HEK293T (cell line): ENCODE results near the gene C7orf33.

Source experiments
- CTCF ChIA-PET: fragments of 350-600 bp; formaldehyde crosslinking; extraction: SDS; loops from one replicate; lab custom pipeline; 2021; ENCODE audit warnings: antibody characterized with exemption, inconsistent platforms; lab: Yijun Ruan, JAX
- POLR2A ChIA-PET: fragments of 350-600 bp; formaldehyde crosslinking; extraction: SDS; loops from one replicate; lab custom pipeline; 2020; ENCODE audit warnings: antibody characterized with exemption, inconsistent platforms; lab: Yijun Ruan, JAX
- DNase-seq: peaks from one replicate; pipeline ENCODE4 v3.0.0; 2012; ENCODE audit warnings: mixed read lengths; ENCODE audit errors: extremely low spot score
- ARNT ChIP-seq: fragments of 450-650 bp; IDR thresholded peaks from 2 replicates; pipeline ENCODE4 v1.6.1; 2017; ENCODE audit warnings: mild to moderate bottlenecking
- BHLHE40 ChIP-seq: fragments of 450-650 bp; IDR thresholded peaks from 2 replicates; pipeline ENCODE4 v1.6.1; 2016; ENCODE audit warnings: mild to moderate bottlenecking, moderate library complexity, borderline replicate concordance
- CTBP1 ChIP-seq: fragments of 450-650 bp; IDR thresholded peaks from 2 replicates; pipeline ENCODE4 v1.6.1; 2016; ENCODE audit warnings: borderline replicate concordance
- ELF4 ChIP-seq: fragments of 450-650 bp; IDR thresholded peaks from 2 replicates; pipeline ENCODE4 v1.6.1; 2017; ENCODE audit warnings: antibody characterized with exemption
- FOXA1 ChIP-seq: fragments of 450-650 bp; IDR thresholded peaks from 2 replicates; pipeline ENCODE4 v1.6.1; 2016; ENCODE audit warnings: mild to moderate bottlenecking
- FOXK2 ChIP-seq: fragments of 450-650 bp; IDR thresholded peaks from 2 replicates; pipeline ENCODE4 v1.6.1; 2016; ENCODE audit warnings: mild to moderate bottlenecking
- FOXM1 ChIP-seq: fragments of 450-650 bp; IDR thresholded peaks from 2 replicates; pipeline ENCODE4 v1.6.1; 2017; ENCODE audit warnings: mild to moderate bottlenecking, borderline replicate concordance
- HDGF ChIP-seq: fragments of 450-650 bp; IDR thresholded peaks from 2 replicates; pipeline ENCODE4 v1.6.1; 2017; ENCODE audit warnings: antibody characterized with exemption, borderline replicate concordance
- L3MBTL2 ChIP-seq: fragments of 450-650 bp; conservative IDR thresholded peaks from 2 replicates; pipeline ENCODE4 v1.6.1; 2016; ENCODE audit warnings: mild to moderate bottlenecking
- LEF1 ChIP-seq: fragments of 450-650 bp; IDR thresholded peaks from 2 replicates; pipeline ENCODE4 v1.6.1; 2017; ENCODE audit warnings: mild to moderate bottlenecking, borderline replicate concordance
- NFRKB ChIP-seq: fragments of 450-650 bp; IDR thresholded peaks from 2 replicates; pipeline ENCODE4 v1.6.1; 2016; ENCODE audit warnings: mild to moderate bottlenecking, moderate library complexity
- PKNOX1 ChIP-seq: fragments of 450-650 bp; IDR thresholded peaks from 2 replicates; pipeline ENCODE4 v1.6.1; 2016
- SP1 ChIP-seq: fragments of 450-650 bp; IDR thresholded peaks from 2 replicates; pipeline ENCODE4 v1.6.1; 2017
- SUZ12 ChIP-seq: fragments of 450-650 bp; IDR thresholded peaks from 2 replicates; pipeline ENCODE4 v1.6.1; 2016; ENCODE audit warnings: mild to moderate bottlenecking
- TARDBP ChIP-seq: fragments of 450-650 bp; IDR thresholded peaks from 2 replicates; pipeline ENCODE4 v1.6.1; 2016
- ZNF384 ChIP-seq: fragments of 450-650 bp; IDR thresholded peaks from 2 replicates; pipeline ENCODE4 v1.6.1; 2016

The C7orf33 gene

GRCh38 chr7:148645898-148646297, 55.3 kb downstream of the C7orf33 start:
- ChIA-PET POLR2A (no interaction called here), CTCF (no interaction called here)
- TF ChIP-seq CTBP1: no peak
- no peak for TF ChIP-seq FOXM1
- no peak for TF ChIP-seq NFRKB
- TF ChIP-seq SUZ12: no peak
- TF ChIP-seq TARDBP: no peak
- no peak for TF ChIP-seq HDGF
- no peak for TF ChIP-seq FOXA1
- no peak for TF ChIP-seq BHLHE40
- no peak for TF ChIP-seq FOXK2
- TF ChIP-seq PKNOX1: no peak
- no peak for TF ChIP-seq LEF1
- no peak for TF ChIP-seq SP1
- no peak for TF ChIP-seq ELF4
- no peak for TF ChIP-seq ZNF384
- TF ChIP-seq ARNT: no peak
- no peak for TF ChIP-seq L3MBTL2
- DNase-seq: no peak

GRCh38 chr7:148650232-148650858, 59.8 kb downstream of the C7orf33 start:
- POLR2A ChIA-PET: no interaction called here
- DNase-seq: no peak
- CTCF ChIA-PET: no interaction called here
- TF ChIP-seq NFRKB (no peak), ZNF384 (no peak), FOXA1 (no peak), PKNOX1 (no peak), ARNT (no peak), SP1 (no peak), LEF1 (no peak), BHLHE40 (no peak), FOXM1 (no peak), FOXK2 (no peak), CTBP1 (no peak)

- ChIA-PET POLR2A (interaction anchor here (1.2 kb wide), 1 partner anchor 28 kb away, joined by 3 read pairs; no protein-coding TSS in a partner anchor), CTCF (no interaction called here)
- no peak for DNase-seq
- no peak for TF ChIP-seq PKNOX1
- TF ChIP-seq NFRKB: no peak
- no peak for TF ChIP-seq TARDBP
Measured at GRCh38 chr7:148652773-148653172, 62.2 kb downstream of the C7orf33 start.

- CTCF ChIA-PET: interaction anchor here (0.6 kb wide), 1 partner anchor 244 kb away, joined by 9 read pairs; no protein-coding TSS in a partner anchor
- POLR2A ChIA-PET: no interaction called here
Measured at GRCh38 chr7:148657929-148658328, 67.4 kb downstream of the C7orf33 start.

GRCh38 chr7:148661471-148661870, 70.9 kb downstream of the C7orf33 start:
- ChIA-PET CTCF (no interaction called here), POLR2A (no interaction called here)
- TF ChIP-seq FOXA1 (no peak), TARDBP (no peak), ZNF384 (no peak), LEF1 (no peak), SUZ12 (no peak), NFRKB (no peak), CTBP1 (no peak), PKNOX1 (no peak)
- DNase-seq: no peak

More at GRCh38 chr7:148657929-148658328, 67.4 kb downstream of the C7orf33 start:
- no peak for DNase-seq
- TF ChIP-seq FOXA1 (no peak), FOXM1 (no peak), HDGF (no peak), L3MBTL2 (no peak), ZNF384 (no peak), NFRKB (no peak), PKNOX1 (no peak), LEF1 (no peak), SUZ12 (no peak), SP1 (no peak), BHLHE40 (no peak), ELF4 (no peak)
